NOMO-1 (cell line): Measurements from ENCODE around the gene AK6.
A peak's percentile ranks its signal among the peaks of the same experiment; 100 is the strongest.
"Not testable (repeated sequence)": the region's sequence is repeated elsewhere in the genome, so short reads cannot be mapped to it uniquely, and the experiment has no call there.

ENCODE experiments used
- DNase-seq, 2 experiments: peaks; one replicate each; lab custom pipeline; 2025; ENCODE audit not compliant: unreplicated experiment in 2 of 2; lab: John Stamatoyannopoulos, UW

The AK6 gene

DNA sequence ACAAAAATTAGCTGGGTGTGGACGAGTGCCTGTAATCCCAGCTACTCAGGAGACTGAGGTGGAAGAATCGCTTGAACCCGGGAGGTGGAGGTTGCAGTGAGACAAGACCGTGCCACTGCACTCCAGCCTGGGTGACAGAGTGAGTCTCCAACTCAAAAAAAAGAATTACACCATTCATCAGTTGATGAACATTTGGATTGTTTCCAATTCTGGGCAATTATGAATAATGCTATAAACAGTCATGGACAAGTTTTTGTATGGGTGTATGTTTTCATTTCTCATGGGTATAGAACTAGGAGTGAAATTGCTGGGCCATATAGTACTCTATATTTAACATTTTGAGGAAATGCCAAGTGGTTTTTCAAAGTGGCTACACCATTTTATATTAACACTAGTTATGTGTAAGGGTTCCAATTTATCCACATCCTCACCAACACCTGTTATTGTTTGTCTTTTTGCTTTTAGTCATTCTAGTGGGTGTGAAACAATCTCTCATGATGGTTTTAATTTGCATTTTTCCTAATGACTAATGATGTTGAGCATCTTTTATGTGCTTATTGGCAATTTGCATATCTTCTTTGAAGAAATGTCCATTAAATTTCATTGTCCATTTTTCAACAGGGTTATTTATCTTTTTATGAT is 27.7 kb downstream of the AK6 start:
- no peak for DNase-seq

DNA sequence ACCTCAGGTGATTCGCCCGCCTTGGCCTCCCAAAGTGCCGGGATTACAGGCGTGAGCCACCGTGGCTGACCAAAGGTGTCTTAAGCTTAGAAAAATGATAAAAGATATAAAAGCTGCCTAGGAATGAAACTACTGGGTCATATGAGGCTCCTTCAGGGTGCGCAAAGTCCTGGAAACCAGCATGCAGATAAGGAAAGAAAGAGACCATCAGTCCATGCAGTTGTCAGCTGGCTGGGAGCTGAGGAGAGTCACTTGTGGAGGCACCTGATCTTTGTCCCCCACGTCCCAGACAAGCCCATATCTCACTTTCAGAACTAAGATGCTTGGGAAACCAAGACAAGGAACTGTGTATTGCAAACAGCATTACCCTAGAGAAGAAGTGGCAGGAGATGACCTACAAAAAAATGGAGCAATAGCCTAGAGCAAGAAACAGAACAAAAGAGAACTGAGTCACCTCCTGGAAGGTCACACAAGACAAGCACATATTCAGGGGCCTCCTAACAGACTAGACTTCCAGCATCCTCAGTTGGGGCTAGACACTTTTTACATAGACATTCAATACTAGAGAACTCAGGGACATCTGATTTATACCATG is 33.9 kb downstream of the AK6 start:
- peak; percentile 54 to 56 for DNase-seq

DNA sequence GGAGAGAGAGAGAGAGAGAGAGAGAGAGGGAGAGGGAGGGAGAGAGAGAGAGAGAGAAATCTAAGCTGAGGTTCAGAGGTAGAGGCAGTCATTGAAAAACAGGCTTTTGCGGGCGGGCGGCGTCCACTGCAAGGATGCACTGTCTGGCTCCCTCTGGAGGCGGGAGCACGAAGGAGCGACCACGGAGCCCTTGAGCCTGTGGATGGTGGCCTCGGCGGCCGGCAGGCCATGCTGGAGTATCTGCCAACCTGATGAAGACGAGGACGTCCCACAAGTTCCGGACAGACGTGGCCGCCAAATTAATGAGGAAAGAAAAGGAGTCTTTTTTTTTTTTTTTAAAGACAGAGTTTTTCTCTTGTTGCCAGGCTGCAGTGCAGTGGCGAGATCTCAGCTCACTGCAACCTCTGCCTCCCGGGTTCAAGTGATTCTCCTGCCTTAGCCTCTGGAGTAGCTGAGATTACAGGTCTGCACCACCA is 34.5 kb downstream of the AK6 start:
- DNase-seq, result peak; percentile 65 to 85

DNA sequence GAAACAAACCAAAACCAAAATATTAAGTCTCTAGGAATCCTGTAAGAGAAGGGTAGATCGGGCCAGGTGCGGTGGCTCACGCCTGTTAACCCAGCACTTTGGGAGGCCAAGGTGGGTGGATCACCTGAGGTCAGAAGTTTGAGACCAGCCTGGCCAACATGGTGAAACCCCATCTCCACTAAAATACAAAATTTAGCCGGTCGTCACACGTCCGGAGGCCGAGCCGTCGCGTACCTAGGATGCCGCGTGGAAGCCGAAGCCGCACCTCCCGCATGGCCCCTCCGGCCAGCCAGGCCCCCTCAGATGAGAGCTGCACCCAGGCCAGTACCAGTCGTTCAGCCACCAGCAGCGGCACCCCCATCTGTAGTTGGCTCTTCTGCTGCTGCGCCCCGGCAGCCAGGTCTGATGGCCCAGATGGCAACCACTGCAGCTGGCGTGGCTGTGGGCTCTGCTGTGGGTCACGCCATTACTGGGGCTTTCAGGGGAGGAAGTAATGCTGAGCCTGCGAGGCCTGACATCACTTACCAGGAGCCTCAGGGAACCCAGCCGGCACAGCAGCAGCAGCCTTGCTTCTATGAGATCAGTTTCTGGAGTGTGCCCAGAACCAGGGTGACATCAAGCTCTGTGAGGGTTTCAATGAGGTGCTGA is 35.5 kb downstream of the AK6 start:
- not testable (repeated sequence) for DNase-seq

DNA sequence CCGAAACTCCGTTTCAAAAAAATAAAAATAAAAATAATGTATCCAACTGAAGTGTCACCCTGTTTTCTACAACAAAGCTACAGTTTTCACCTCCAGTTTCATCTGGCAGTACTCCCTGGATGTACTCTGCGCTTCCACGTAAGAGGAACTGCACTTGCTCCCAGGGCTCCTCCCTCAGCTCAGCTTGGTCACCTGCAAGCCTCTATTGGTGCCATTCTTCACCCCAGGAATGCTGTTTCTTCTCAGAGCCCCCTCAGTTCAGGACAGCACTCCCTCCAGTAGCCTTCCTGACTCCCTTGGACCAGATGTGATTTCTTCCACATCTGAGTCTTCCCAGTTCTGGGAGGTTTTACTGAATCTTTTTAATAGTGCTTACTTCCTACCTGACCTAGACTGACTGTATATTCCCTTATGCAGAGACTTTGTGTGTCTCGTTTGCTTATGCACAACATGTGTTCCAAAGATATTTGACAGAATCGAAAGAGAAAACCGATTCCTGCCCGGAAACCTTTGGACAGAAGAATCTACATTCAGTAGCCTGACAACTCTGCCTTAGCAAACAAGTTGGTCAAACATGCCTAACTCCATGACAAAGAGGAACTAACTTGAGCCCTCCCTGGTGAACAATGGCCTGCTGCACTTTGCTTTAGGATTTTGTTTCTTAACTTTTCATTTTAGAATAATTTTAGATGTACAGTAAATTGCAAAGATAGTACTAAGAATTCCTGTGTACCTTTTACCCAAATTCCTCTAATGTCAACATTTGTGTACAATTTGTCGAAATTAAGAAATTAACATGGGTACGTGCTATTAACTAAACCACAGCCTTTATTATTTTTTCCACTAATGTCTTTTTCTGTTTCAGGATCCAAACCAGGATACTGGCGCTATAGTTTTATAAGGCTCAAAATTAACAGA is 37.5 kb downstream of the AK6 start:
- peak; percentile 19 to 60 for DNase-seq

DNA sequence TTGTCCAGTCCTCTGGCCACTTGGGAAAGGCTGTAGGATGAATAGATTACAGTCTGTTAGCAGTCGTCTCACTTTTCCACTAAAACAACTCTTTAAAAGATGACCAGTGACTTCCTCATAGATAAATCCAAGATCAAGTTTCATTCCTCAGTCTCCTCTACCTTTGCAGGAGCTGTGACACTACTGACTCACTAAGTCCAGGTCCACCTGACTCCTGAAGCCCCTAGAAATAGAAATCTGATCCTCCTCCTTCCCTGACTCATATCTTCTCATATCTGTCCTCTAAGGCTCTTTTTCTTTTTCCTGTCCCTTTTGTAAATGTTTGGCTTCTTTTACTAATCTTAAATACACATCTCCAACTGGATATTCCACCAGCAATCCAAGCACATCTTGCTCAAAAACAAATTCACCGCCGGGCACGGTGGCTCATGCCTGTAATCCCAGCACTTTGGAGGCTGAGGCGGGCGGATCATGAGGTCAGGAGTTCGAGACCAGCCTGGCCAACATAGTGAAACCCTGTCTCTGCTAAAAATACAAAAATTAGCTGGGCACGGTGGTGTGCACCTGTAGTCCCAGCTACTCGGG is 39.3 kb downstream of the AK6 start:
- DNase-seq, result no peak

DNA sequence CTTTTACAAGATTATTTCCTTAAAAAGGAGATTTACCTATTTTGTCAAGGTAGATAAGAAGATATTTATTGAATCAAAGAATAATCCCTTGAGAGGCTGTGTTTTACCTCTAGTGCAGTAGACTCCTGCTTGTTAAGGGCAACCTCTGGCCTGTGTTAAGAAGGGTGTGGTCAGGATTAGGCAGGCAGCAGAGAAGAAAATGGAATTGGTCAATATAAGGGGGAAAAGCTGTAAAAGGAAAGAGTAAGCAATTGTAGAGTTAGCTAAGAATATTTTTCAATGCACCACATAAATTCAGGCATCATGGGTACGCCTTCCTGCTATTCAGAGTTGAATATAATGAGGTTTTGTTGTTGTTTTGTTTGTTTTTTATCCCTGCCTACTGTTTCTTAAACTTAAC is 43.0 kb downstream of the AK6 start:
- no peak for DNase-seq

DNA sequence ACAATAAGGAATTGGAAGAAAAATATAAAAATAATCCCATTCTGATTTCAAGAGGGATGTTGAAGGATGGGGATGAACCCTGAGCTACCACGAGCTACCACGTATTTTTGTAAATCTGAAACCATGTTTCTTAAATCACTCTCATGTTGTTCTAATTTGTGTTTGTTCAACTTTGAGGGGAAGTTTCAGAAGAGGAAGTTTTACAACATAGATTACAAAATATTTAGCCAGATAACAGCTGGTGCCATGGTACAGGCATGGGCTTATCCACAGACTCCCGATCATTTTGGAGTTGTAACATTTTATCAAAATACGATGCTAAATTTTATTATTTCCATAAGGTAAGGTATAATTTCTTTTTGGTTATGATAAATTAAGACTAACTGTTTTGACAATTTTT is 51.9 kb downstream of the AK6 start:
- peak; percentile 33 to 74 for DNase-seq

DNA sequence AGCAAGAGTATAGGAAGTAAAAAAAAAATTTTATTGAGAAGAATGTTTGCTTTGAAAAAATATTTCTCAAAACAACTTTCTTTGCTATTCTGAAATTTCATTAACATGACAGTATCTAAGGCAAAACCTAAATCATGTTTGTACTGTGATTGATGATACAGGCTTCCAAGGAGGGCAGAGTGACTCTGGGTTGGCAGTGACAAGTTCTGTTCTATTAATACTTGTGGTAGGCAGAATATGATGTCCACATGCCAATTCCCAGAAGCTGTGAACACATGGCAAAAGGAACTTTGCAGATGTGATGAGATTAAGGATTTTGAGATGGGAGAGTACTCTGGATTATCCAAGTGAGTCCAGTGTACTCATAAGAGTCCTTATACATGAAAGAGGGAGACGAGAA is 53.3 kb downstream of the AK6 start:
- no peak for DNase-seq

DNA sequence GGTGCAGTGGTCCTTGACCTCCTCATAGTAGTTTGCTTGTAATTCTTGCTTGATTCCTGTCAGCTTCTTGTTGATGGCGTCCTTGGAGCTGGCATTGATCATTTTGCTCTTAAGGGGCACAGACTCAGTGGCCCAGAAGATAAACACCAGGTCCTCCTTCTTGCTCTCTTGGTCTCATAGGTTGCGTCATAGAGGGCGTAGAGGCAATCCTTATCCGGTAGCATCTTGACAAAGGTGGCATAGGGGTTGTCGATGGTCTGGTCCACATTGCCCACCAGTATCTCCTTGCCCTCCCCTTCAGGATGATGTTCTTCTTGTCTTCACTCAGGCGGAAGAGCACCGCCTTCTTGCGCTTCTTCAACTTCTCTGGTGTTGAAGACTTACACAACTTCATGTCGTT is 55.9 kb downstream of the AK6 start:
- no peak for DNase-seq

DNA sequence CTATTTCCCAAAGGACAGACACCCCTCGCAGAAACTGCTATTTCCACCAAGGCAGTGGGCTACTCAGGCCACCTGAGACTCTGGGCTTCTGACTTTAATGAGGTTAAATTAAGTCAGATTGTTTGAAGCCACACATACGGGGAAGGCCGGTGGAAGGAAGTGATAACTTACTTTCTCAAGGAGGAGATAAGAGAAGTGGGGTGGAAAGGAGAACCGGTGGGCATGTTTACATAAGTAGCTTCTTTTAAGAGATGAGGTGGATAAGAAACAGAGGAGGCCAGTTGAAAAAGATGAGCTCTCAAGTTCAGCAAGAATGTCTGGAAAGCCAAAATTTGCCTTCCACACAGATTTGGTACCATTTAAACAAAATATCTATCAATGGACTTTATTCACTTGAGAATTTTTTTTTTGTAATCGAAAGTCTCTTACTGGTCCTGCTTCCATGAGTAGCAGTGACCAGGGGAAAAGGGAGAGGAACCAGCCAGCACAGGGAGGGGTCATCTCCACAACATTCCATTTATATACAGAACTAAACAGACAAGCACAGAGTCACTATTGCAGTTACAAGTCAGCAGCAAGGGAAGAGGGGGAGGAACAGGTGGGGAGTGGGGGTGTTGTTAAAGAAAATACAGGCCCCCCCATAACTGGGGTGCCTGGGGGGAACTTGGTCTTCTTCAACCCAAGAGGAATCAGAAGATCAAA is 56.7 kb downstream of the AK6 start:
- DNase-seq, result peak; percentile 4 to 16

DNA sequence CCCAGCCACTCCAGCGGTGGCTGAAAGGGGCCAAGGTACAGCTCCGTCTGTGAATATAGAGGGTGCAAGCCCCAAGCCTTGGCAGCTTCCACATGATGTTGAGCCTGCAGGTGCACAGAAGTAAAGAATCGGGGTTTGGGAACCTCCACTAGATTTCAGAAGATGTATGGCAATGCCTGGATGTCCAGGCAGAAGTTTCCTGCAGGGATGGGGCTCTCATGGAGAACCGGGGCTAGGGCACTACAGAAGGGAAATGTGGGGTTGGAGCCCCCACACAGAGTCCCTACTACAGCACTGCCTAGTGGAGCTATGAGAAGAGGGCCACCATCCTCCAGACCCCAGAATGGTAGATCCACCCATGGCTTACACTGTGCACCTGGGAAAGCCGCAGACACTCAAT is 59.9 kb downstream of the AK6 start:
- DNase-seq, result no peak

DNA sequence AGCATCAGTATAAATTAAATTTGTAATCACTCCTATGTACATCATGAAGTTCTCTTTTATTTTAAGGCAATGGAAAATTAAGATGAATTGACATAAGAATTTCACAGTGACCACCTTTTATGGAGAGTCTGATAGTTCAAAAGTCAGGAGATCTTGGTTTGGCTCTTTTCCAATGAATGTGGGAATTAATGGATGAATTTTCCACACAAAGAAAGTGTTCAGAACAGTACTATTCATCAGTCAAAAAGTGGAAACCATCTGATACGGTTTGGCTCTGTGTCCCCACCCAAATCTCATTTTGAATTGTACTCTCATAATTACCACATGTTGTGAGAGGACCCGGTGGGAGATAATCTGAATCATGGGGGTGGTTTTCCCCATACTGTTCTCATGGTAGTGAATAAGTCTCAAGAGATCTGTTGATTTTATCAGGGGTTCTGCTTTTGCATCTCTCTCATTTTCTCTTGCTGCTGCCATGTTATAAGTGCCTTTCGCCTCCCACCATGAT is 61.2 kb downstream of the AK6 start:
- DNase-seq, result no peak

DNA sequence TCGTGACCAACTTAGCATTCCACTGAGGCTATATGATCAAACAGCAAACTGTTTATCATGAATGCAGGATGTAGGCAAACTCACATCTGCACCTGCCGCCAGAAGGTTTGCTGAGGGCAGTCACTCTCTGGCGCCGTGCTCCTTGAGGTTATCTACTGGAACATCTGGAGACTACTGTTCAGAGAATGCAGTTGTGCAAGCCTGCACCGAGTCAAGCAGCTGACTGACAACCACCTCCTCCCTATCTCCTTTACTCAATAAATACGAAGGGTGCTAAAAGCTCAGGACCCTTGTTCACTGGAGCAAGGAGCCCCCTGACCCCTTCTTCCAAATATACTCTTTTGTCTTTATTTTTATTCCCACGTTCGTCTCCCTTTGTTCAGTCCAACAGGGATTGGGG is 63.8 kb downstream of the AK6 start:
- no peak for DNase-seq
